ENCODE data around the gene KLK13.

Gene KLK13

GRCh38 chr19:51098365-51099046 is 33.6 kb upstream of the KLK13 start:
- peaks cover 17% of the 10 kb centered on the region for H4K20me1 ChIP-seq (ENCODE audit: insufficient read depth, low read length)
- H3K79me2 ChIP-seq (ENCODE audit: low read length): 0 out of 2 replicates have a peak, but pooled peaks cover 7% of the 10 kb centered on the region
- H3K36me3 ChIP-seq (replicated peaks; ENCODE audit: low read depth, low read length): peaks cover 20% of the 10 kb centered on the region
- no peak overlapping the region for H3K4me2 ChIP-seq (ENCODE audit: low read length)
- no peaks in the 10 kb centered on the region for H3K27me3 ChIP-seq (ENCODE audit: low read depth, low read length)
- H2AFZ ChIP-seq (ENCODE audit: low read depth, low read length): no peak overlapping the region
- H3K4me3 ChIP-seq (ENCODE audit: low read length): no peak overlapping the region
- H3K9me3 ChIP-seq (ENCODE audit: insufficient read depth, low read length): no peaks in the 10 kb centered on the region
- TF ChIP-seq CTCF (IDR thresholded peaks at IDR 0.05; ENCODE audit: low read depth, low read length) (no peak), EZH2phosphoT487 (IDR thresholded peaks at IDR 0.05; ENCODE audit: low read depth) (no peak)
- H3K27ac ChIP-seq (ENCODE audit: low read length): no peak overlapping the region
- H3K9ac ChIP-seq (ENCODE audit: low read length): no peak overlapping the region
- no peaks in the 10 kb centered on the region for H3K4me1 ChIP-seq (ENCODE audit: low read length)

DNA sequence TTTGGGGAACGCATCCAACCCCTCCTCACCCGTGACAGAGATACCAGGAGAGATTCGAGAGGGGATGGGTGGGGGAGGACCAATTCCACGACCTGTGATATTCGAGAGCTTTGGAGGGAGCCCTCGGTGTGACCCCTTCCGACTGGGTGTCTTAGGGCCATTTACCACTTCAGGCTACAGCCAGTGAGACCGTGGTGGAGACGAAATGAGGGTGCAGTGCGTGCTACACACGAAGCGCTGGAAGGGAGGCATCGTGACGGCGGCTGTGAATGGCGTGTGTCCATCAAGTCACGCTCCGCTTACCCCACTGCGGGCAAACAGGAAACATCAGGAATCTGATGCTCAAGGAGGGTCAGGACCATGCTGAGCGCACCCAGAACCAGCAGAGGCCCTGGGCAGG is 32.9 kb upstream of the KLK13 start:
- Histone ChIP-seq H3K9ac (ENCODE audit: low read length) (no peak overlapping the region), H3K9me3 (ENCODE audit: insufficient read depth, low read length) (no peaks in the 10 kb centered on the region), H3K4me1 (ENCODE audit: low read length) (no peaks in the 10 kb centered on the region), H4K20me1 (ENCODE audit: insufficient read depth, low read length) (peaks cover 17% of the 10 kb centered on the region), H3K36me3 (replicated peaks; ENCODE audit: low read depth, low read length) (peaks cover 18% of the 10 kb centered on the region), H3K4me3 (ENCODE audit: low read length) (no peak overlapping the region), H3K79me2 (ENCODE audit: low read length) (0 out of 2 replicates have a peak, but pooled peaks cover 7% of the 10 kb centered on the region), H2AFZ (ENCODE audit: low read depth, low read length) (no peak overlapping the region), H3K4me2 (ENCODE audit: low read length) (no peak overlapping the region), H3K27ac (ENCODE audit: low read length) (no peak overlapping the region), H3K27me3 (ENCODE audit: low read depth, low read length) (no peaks in the 10 kb centered on the region)
- TF ChIP-seq CTCF (IDR thresholded peaks at IDR 0.05; ENCODE audit: low read depth, low read length) (no peak), EZH2phosphoT487 (IDR thresholded peaks at IDR 0.05; ENCODE audit: low read depth) (no peak)

- no peaks in the 10 kb centered on the region for H3K9me3 ChIP-seq (ENCODE audit: insufficient read depth, low read length)
- H3K4me3 ChIP-seq (ENCODE audit: low read length): no peak overlapping the region
- no peaks in the 10 kb centered on the region for H3K27me3 ChIP-seq (ENCODE audit: low read depth, low read length)
- H3K27ac ChIP-seq (ENCODE audit: low read length): no peak overlapping the region
- 0 out of 2 replicates have a peak, but pooled peaks cover 2% of the 10 kb centered on the region for H3K79me2 ChIP-seq (ENCODE audit: low read length)
- no peaks in the 10 kb centered on the region for H3K4me1 ChIP-seq (ENCODE audit: low read length)
- H3K4me2 ChIP-seq (ENCODE audit: low read length): no peak overlapping the region
- H4K20me1 ChIP-seq (ENCODE audit: insufficient read depth, low read length): peaks cover 17% of the 10 kb centered on the region
- no peak overlapping the region for H3K9ac ChIP-seq (ENCODE audit: low read length)
- TF ChIP-seq EZH2phosphoT487 (IDR thresholded peaks at IDR 0.05; ENCODE audit: low read depth) (no peak), CTCF (IDR thresholded peaks at IDR 0.05; ENCODE audit: low read depth, low read length) (peak; percentile 68)
- peaks cover 12% of the 10 kb centered on the region for H3K36me3 ChIP-seq (replicated peaks; ENCODE audit: low read depth, low read length)
- H2AFZ ChIP-seq (ENCODE audit: low read depth, low read length): no peak overlapping the region
Observed at GRCh38 chr19:51097166-51097738, 32.4 kb upstream of the KLK13 start.

DNA sequence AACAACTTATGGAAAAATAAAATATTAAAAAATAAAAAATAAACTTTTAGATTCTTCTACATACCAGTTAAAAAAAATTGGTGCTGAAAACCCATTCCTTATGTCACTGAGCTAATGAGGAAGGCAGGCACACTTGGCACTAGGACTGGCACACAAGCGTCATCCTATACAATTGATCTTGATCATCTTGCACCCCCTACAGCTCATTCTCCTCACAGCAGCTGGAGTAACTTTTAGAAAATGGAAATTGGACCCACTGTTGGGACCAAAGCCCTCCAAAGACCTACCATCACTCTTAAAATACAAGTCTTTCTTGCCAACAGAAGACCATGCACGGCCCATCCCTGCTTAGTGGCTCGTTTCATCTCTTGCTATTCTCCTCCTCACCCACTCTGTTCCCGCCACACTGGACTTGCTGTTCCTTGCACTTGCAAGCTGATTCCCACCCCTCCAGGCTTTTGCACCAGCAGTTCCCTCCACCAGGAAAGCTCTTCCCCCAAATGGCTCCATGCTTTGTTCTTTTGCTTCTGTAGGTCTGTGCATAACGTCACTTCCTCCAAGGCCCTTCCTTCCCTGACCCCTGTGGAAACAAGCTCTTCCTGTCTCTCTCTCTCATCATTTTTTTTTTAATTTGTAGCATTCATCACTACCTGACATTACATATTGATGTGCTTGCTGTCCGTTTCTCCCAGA is 31.7 kb upstream of the KLK13 start:
- Histone ChIP-seq H3K36me3 (replicated peaks; ENCODE audit: low read depth, low read length) (peaks cover 11% of the 10 kb centered on the region), H4K20me1 (ENCODE audit: insufficient read depth, low read length) (peaks cover 17% of the 10 kb centered on the region), H3K79me2 (ENCODE audit: low read length) (no peaks in the 10 kb centered on the region), H3K9me3 (ENCODE audit: insufficient read depth, low read length) (no peaks in the 10 kb centered on the region), H3K9ac (ENCODE audit: low read length) (no peak overlapping the region), H3K4me2 (ENCODE audit: low read length) (no peak overlapping the region), H3K27ac (ENCODE audit: low read length) (no peak overlapping the region), H3K4me3 (ENCODE audit: low read length) (no peak overlapping the region), H3K4me1 (ENCODE audit: low read length) (no peaks in the 10 kb centered on the region), H2AFZ (ENCODE audit: low read depth, low read length) (no peak overlapping the region), H3K27me3 (ENCODE audit: low read depth, low read length) (no peaks in the 10 kb centered on the region)
- TF ChIP-seq CTCF (IDR thresholded peaks at IDR 0.05; ENCODE audit: low read depth, low read length) (peak; percentile 42), EZH2phosphoT487 (IDR thresholded peaks at IDR 0.05; ENCODE audit: low read depth) (no peak)
